K562 (cell line): ENCODE data around the gene RAB41. TPM values are rescaled to one million over a fixed set of nuclear protein-coding genes. Genes with fewer than 3 reads are reported as not detected.

ENCODE experiments used
- BCOR ChIP-seq: fragments of 450-650 bp; IDR thresholded peaks from 2 replicates; pipeline ENCODE4 v1.6.1; 2016
- C11orf30 ChIP-seq: fragments of 450-650 bp; IDR thresholded peaks from 2 replicates; pipeline ENCODE4 v1.6.1; 2016; ENCODE audit warnings: low read depth, mild to moderate bottlenecking
- CAMTA2 ChIP-seq: fragments of 250-450 bp; sonication (Bioruptor Pico); conservative IDR thresholded peaks from 2 replicates; pipeline ENCODE4 v1.5.1; 2022
- CBFA2T2 ChIP-seq: fragments of 450-650 bp; conservative IDR thresholded peaks from 2 replicates; pipeline ENCODE4 v1.6.1; 2017; ENCODE audit warnings: mild to moderate bottlenecking
- CBX1 ChIP-seq: sonication (generic); IDR thresholded peaks from 2 replicates; pipeline ENCODE4 v1.6.1; 2016; ENCODE audit warnings: antibody characterized with exemption, low read depth, mild to moderate bottlenecking
- ESRRB ChIP-seq: fragments of 250-450 bp; sonication (Bioruptor Pico); IDR thresholded peaks from 2 replicates; pipeline ENCODE4 v1.5.0; 2020; ENCODE audit warnings: mild to moderate bottlenecking, moderate library complexity, borderline replicate concordance
- GABPA ChIP-seq: fragments of 200-800 bp; sonication (Bioruptor generic); conservative IDR thresholded peaks from 2 replicates; pipeline ENCODE4 v1.6.1; 2016; ENCODE audit warnings: low read depth, missing genetic modification characterization, missing compliant biosample characterization
- GABPB2 ChIP-seq: fragments of 250-450 bp; sonication (Bioruptor Pico); conservative IDR thresholded peaks from 2 replicates; pipeline ENCODE4 v1.5.1; 2021; ENCODE audit warnings: mild to moderate bottlenecking
- KHSRP ChIP-seq: fragments of 450-650 bp; IDR thresholded peaks from 2 replicates; pipeline ENCODE4 v1.6.1; 2017
- MAZ ChIP-seq, 2 experiments: fragments of 450-650 bp in 1 of 2; sonication (generic) in 1 of 2; formaldehyde crosslinking; IDR thresholded peaks in 1 of 2; conservative IDR thresholded peaks in 1 of 2; 2 replicates each; pipeline versions ENCODE4 v1.4.0 to v1.5.0; 2020; ENCODE audit warnings: mild to moderate bottlenecking in 1 of 2, missing genetic modification reagents in 1 of 2
- MIER1 ChIP-seq: fragments of 450-650 bp; IDR thresholded peaks from 2 replicates; pipeline ENCODE4 v1.6.1; 2016; ENCODE audit warnings: antibody characterized with exemption, mild to moderate bottlenecking, low read depth
- MTF1 ChIP-seq: fragments of 250-450 bp; sonication (Bioruptor Pico); IDR thresholded peaks from 2 replicates; pipeline ENCODE4 v1.9.0; 2021; ENCODE audit warnings: moderate library complexity, mild to moderate bottlenecking, inconsistent platforms, borderline replicate concordance
- NRF1 ChIP-seq, 2 experiments: fragments of 450-650 bp; IDR thresholded peaks in 1 of 2; conservative IDR thresholded peaks in 1 of 2; 2 replicates each; pipeline ENCODE4 v1.6.1; 2014; ENCODE audit warnings: mild to moderate bottlenecking in 2 of 2
- POLR2AphosphoS5 ChIP-seq: IDR thresholded peaks from 2 replicates; pipeline ENCODE4 v1.6.1; 2011; ENCODE audit warnings: mild to moderate bottlenecking, low read depth, low read length, moderate library complexity; ENCODE audit not compliant: control insufficient read depth, insufficient read depth
- PPARD ChIP-seq: fragments of 250-450 bp; sonication (Bioruptor Pico); IDR thresholded peaks from 2 replicates; pipeline ENCODE4 v1.8.0; 2022; ENCODE audit warnings: inconsistent platforms, mild to moderate bottlenecking, moderate library complexity
- TCFL5 ChIP-seq: fragments of 250-450 bp; sonication (Bioruptor Pico); conservative IDR thresholded peaks from 2 replicates; pipeline ENCODE4 v1.6.1; 2021; ENCODE audit warnings: mild to moderate bottlenecking, moderate library complexity, matching md5 sums
- ZNF316 ChIP-seq: fragments of 450-650 bp; IDR thresholded peaks from 2 replicates; pipeline ENCODE4 v1.6.1; 2016
- ZNF431 ChIP-seq: sonication (generic); formaldehyde crosslinking; IDR thresholded peaks from 2 replicates; pipeline ENCODE4 v1.8.0; 2022; ENCODE audit warnings: mild to moderate bottlenecking, missing genetic modification reagents
- polyA plus RNA-seq, 8 experiments: library from polyadenylated mRNA; depleted of rRNA in 4 of 8; stranded (reverse) in 5 of 8; unstranded in 3 of 8; fragments of >200 nt; fragmentation: Nextera tagmentation in 2 of 8; fragmentation: Illumina TruSeq in 1 of 8; extraction: Ambion mirVana in 2 of 8; extraction: Trizol in 1 of 8; gene quantifications; 2 replicates each; pipeline versions ENCODE4 v1.2.1 to v1.2.3, GENCODE V29; 2011 to 2014; ENCODE audit warnings: inconsistent platforms in 1 of 8, missing spikeins in 1 of 8
- total RNA-seq, 7 experiments: library from RNA; depleted of rRNA in 6 of 7; stranded (reverse); fragments of >200 nt in 6 of 7; fragmentation: Illumina TruSeq in 2 of 7; extraction: Trizol in 2 of 7; gene quantifications; 2 replicates each; pipeline versions ENCODE4 v1.2.1 to v1.2.3, GENCODE V29; 2011 to 2021; ENCODE audit warnings: low replicate concordance in 1 of 7
- TF ChIP-seq, protein P1 (sequence below): sonication (generic); formaldehyde crosslinking; IDR thresholded peaks from 2 replicates; pipeline ENCODE4 v1.4.0; 2020; ENCODE audit warnings: mild to moderate bottlenecking, missing genetic modification reagents
- TF ChIP-seq, protein P2 (sequence below): sonication (generic); formaldehyde crosslinking; IDR thresholded peaks from 2 replicates; pipeline ENCODE4 v1.8.0; 2022; ENCODE audit warnings: mild to moderate bottlenecking, low read depth, missing genetic modification reagents
- TF ChIP-seq, protein P3 (sequence below): sonication (generic); formaldehyde crosslinking; IDR thresholded peaks from 2 replicates; pipeline ENCODE4 v1.8.0; 2022; ENCODE audit warnings: mild to moderate bottlenecking, missing genetic modification reagents
- TF ChIP-seq, protein P4 (sequence below): fragments of 200-800 bp; sonication (Bioruptor generic); IDR thresholded peaks from 2 replicates; pipeline ENCODE4 v1.6.1; 2017; ENCODE audit warnings: missing genetic modification characterization, missing compliant biosample characterization

The RAB41 gene
- total and polyA plus RNA-seq, 9 of the 15 experiments (the other 6 are each of a cell fraction or from before 2014, with no cell fraction given), result 0.08 TPM; not detected in 8

DNA sequence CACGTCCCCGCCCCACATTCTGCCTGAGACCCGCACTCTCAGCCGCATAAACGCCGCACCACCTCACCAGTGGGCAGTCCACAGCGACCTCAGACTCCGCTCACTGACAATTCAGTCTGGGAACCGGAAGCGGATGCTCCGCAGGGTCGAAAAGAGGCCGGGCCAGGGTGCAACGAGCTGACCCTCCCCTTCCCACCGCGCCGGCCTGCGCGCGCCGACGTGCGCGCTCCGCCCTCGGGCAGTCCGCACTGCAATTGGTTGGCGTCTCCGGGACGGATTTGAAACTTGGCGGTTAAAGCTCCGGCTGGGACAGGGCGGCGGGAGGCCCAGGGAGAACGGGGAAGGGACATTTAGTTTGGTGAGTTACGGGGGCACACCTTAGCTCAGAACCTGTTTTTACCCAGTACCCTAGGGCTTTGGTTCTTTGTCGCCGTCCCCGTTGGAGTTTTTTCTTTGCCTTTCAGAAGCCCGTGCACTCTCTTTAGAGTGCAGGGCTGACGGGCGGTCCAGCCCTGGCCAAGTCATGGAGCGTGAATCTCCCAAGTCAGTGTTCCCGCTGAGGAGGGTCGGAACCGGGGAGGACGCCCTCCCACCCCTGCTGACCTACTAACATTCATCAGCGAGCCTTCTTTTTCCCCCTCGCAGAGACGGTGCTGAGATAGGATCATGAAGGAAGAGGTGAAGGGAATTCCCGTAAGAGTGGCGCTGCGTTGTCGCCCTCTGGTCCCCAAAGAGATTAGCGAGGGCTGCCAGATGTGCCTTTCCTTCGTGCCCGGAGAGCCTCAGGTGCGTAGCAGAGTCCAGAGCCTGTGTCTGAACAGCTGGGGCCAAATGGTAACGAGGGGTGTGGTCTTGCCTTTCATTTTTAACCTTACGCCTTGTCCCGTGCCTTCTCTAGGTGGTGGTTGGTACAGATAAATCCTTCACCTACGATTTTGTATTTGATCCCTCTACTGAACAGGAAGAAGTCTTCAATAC lies 8.1 kb downstream of the RAB41 start, which contains the start of the genes KIF4A and PDZD11 (continued):
- TF ChIP-seq POLR2AphosphoS5 (peak; percentile 76), C11orf30 (peak; percentile 58; the same call in 1 of the 2 replicates), CBX1 (0 out of 2 replicates have a peak, but pooled peaks have one; percentile 32), TCFL5 (no peak), GABPB2 (CRISPR knock-in tag) (no peak), BCOR (no peak), CBFA2T2 (no peak), PPARD (no peak), ESRRB (CRISPR knock-in tag) (no peak), MAZ (CRISPR knock-in tag; conservative IDR thresholded peaks at IDR 0.05 in 1 of 2, IDR thresholded peaks at IDR 0.05 in 1 of 2) (peak; percentile 20 to 36; a peak in 1 of 4 replicates), ZNF316 (no peak), MIER1 (no peak), MTF1 (CRISPR knock-in tag) (no peak), GABPA (peak; percentile 92), NRF1 (conservative IDR thresholded peaks at IDR 0.05 in 1 of 2, IDR thresholded peaks at IDR 0.05 in 1 of 2) (peak; percentile 95 to 96), KHSRP (no peak), ZNF431 (no peak), CAMTA2 (CRISPR knock-in tag) (no peak)
- TF ChIP-seq, protein P1, sequence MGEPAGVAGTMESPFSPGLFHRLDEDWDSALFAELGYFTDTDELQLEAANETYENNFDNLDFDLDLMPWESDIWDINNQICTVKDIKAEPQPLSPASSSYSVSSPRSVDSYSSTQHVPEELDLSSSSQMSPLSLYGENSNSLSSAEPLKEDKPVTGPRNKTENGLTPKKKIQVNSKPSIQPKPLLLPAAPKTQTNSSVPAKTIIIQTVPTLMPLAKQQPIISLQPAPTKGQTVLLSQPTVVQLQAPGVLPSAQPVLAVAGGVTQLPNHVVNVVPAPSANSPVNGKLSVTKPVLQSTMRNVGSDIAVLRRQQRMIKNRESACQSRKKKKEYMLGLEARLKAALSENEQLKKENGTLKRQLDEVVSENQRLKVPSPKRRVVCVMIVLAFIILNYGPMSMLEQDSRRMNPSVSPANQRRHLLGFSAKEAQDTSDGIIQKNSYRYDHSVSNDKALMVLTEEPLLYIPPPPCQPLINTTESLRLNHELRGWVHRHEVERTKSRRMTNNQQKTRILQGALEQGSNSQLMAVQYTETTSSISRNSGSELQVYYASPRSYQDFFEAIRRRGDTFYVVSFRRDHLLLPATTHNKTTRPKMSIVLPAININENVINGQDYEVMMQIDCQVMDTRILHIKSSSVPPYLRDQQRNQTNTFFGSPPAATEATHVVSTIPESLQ (CRISPR knock-in tag), result no peak
- TF ChIP-seq, protein P2, sequence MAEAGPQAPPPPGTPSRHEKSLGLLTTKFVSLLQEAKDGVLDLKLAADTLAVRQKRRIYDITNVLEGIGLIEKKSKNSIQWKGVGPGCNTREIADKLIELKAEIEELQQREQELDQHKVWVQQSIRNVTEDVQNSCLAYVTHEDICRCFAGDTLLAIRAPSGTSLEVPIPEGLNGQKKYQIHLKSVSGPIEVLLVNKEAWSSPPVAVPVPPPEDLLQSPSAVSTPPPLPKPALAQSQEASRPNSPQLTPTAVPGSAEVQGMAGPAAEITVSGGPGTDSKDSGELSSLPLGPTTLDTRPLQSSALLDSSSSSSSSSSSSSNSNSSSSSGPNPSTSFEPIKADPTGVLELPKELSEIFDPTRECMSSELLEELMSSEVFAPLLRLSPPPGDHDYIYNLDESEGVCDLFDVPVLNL (CRISPR knock-in tag), result peak; percentile 97
- TF ChIP-seq, protein P3, sequence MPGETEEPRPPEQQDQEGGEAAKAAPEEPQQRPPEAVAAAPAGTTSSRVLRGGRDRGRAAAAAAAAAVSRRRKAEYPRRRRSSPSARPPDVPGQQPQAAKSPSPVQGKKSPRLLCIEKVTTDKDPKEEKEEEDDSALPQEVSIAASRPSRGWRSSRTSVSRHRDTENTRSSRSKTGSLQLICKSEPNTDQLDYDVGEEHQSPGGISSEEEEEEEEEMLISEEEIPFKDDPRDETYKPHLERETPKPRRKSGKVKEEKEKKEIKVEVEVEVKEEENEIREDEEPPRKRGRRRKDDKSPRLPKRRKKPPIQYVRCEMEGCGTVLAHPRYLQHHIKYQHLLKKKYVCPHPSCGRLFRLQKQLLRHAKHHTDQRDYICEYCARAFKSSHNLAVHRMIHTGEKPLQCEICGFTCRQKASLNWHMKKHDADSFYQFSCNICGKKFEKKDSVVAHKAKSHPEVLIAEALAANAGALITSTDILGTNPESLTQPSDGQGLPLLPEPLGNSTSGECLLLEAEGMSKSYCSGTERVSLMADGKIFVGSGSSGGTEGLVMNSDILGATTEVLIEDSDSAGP (CRISPR knock-in tag), result no peak
- TF ChIP-seq, protein P4, sequence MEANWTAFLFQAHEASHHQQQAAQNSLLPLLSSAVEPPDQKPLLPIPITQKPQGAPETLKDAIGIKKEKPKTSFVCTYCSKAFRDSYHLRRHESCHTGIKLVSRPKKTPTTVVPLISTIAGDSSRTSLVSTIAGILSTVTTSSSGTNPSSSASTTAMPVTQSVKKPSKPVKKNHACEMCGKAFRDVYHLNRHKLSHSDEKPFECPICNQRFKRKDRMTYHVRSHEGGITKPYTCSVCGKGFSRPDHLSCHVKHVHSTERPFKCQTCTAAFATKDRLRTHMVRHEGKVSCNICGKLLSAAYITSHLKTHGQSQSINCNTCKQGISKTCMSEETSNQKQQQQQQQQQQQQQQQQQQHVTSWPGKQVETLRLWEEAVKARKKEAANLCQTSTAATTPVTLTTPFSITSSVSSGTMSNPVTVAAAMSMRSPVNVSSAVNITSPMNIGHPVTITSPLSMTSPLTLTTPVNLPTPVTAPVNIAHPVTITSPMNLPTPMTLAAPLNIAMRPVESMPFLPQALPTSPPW, result peak; percentile 48; the same call in 1 of the 2 replicates
